Measurements from ENCODE around the gene RUNX2. TPM values are rescaled to one million over a fixed set of nuclear protein-coding genes. Genes with fewer than 3 reads are reported as not detected.
A peak's percentile ranks its signal among the peaks of the same experiment; 100 is the strongest.

The RUNX2 gene
- polyA plus RNA-seq, 4 donors, result 2.5 to 2.9 (median 2.8) TPM

DNA sequence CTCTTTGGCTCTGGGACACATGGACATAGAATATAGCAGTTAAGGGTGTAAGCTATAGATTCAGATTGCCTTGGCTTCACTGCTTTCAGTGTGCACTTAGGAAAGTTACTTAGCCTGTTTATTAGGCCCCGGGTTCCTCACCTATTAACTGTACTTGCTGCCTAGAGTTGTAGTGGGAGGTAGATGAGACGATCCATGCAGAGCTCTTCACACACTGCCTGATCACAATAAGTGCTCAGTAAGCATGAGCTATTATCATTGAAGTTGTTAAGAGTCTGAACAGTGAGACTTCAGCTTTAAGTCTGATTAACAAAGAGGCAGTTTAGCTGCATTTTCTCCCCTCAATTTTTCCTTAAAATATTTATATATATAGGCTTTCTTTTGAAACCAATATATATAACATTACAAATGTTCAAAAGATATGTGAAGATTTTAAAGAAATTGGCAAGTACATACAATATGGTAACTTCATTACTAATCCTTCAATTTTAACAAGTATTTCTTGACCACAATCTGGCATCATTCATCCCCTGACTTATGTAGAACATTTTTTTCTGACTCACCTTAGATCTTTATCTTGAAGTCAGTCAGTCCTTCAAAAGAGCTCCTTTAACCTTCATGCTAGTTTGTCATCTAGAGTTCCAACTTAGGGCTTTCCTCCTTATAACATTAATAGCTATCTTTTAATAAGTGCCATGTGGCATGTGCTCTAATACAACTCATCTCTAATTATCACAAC is 70.1 kb downstream of the RUNX2 start:
- DNase-seq (ENCODE audit: low read depth in 4 of 4, low spot score in 3 of 4), result no peak

DNA sequence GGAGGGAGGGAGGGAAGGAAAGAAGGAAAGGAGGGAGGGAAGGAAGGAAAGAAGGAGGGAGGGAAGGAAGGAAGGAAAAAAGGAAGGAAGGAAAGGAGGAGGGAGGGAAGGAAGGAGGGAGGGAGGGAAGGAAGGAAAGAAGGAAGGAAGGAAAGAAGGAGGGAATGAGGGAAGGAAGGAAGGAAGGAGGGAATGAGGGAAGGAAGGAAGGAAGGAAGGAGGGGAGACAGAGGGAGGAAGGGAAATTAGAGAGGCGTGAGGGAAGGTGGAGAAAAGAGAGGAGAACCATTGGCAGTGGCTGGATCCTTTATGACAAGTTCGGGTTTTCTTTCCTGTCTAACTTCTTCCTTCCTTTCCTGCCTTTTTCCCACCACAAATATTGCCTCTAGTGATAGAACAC is 71.9 kb downstream of the RUNX2 start:
- no peak for DNase-seq (ENCODE audit: low read depth in 4 of 4, low spot score in 3 of 4)

- no peak for DNase-seq (ENCODE audit: low read depth in 4 of 4, low spot score in 3 of 4)
Observed at GRCh38 chr6:45411959-45412358, 83.8 kb downstream of the RUNX2 start.

- DNase-seq (ENCODE audit: low read depth in 4 of 4, low spot score in 3 of 4), result no peak
Observed at GRCh38 chr6:45415315-45415714, 87.2 kb downstream of the RUNX2 start.

GRCh38 chr6:45415788-45416518 is 87.8 kb downstream of the RUNX2 start:
- DNase-seq (ENCODE audit: low read depth in 4 of 4, low spot score in 3 of 4), result no peak

DNA sequence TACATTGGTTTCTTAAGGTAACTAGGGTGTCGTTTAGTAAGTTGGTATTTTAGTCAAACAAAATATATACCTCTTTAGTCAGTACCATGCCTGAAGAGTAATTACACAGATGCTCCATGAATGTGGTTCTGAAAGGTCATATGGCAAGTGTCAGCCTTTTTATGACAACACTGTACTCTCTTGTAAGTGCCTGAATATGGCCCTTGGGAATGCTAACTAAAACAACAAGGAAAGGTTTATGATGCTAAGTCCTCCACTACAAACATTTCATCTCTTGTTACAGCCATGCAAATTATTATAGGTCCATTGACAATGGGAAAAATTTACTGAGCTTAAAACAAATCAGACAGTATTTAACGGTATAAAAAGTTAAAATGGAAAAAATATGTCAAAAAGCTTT is 88.6 kb downstream of the RUNX2 start:
- DNase-seq (ENCODE audit: low read depth in 4 of 4, low spot score in 3 of 4), result no peak

- no peak for DNase-seq (ENCODE audit: low read depth in 4 of 4, low spot score in 3 of 4)
Observed at GRCh38 chr6:45417436-45417835, 89.3 kb downstream of the RUNX2 start.

DNA sequence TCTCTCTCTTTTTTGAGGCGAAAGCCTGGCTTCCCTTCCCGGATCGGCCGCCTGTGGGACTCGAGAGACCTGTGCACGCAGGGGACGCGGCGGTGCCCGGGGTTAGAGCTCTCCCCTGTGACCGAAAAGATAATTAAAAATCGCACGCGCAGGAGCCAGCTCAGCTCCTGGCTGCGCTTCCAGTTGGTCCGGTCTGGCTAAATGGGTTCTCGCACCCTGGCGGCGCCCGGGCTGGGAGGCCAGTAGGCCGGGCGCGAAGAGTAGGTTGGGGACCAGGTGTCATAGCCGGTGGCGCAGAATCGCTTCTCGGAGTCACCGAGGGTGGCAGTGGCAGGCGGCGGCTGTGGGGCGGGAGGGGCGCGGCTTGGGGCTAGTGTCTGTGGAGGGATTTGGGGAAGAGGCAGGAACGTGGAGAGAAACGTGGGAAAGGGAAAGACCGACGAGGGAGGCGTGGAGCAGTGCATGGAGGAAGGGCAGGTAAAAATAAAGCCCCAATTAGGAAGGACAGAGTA is 91.5 kb downstream of the RUNX2 start:
- DNase-seq (ENCODE audit: low read depth in 4 of 4, low spot score in 3 of 4), result peak in 1 of 4 donors; percentile 49

DNA sequence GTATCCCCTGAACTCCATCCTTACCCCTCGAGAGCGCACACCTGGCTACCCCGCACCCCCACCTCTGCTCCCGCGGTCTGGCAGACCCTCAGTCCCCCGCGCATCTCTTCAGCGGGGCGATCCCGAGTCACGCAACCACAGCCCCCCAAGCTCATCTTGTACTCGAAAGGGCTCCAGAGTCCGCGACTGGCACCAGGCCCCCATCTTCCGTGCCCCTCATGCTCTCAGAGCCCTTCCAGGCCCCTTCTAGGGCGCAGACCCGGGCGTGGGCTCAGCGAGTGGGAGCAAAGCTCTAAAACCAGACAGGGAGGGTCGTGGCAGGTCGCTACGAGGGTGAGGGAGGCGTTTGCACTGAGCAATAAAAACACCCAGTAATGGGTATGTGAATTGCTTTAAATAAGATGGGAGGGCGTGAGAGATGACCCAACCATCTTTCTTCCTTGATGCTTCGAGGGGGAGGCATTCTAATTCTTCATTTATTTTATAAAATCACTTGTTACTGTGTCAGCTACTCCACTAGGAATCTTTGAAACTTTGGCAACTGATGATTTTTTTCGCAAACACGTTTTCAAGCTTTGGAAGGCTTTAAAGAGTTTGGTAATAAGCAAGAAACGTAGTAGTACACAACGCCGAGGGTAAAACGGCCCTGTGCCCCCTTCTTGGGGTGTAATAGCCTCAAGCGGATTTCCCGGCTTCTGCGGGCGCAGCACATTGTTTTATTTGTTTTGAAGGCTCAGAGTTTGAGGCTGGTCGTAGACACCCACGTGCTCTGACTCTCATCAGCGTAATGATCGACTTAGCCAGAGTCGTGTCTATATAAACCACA is 92.2 kb downstream of the RUNX2 start:
- DNase-seq (ENCODE audit: low read depth in 4 of 4, low spot score in 3 of 4), result no peak

- no peak for DNase-seq (ENCODE audit: low read depth in 4 of 4, low spot score in 3 of 4)
Observed at GRCh38 chr6:45420909-45421708, 93.0 kb downstream of the RUNX2 start.

DNA sequence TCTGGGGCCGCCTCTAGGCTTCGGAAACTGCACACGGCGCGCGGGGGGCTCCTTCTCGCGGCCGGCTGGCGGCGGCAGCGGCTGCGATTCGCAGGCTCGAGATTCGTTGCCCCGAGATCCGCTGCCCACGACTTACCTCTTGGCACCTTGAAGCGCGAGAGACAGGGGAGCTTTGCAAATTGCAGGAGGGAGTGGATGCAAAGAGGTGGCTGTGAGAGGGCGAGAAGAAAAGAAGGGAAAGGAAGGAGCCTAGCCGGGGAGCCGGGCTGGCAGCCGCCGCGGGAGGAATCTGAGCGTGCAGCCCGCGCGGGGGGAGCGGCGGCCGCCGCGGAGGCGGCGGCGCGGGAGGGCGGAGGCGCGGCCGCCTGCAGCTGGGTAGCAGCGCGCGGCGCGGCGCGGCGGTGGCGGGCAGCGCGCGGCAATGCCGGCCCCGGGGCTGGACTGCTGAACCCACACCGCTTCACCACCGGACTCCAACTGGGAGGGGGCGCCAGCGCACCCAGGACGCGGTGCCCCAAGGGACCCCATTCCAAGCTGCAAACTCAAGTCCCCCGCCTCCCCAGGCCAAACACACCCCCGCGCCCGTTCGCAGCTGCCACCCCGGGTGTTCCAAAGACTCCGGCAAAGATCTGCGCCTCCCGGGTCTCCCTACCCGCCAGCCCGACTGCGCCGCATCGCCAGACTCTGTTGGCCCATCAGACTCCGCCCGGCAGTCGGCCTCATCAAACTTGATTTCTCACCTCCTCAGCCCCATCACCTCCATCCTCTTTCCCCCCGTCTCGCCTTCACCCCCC is 93.8 kb downstream of the RUNX2 start:
- DNase-seq (ENCODE audit: low read depth in 4 of 4, low spot score in 3 of 4), result peak in 1 of 4 donors; percentile 47

DNA sequence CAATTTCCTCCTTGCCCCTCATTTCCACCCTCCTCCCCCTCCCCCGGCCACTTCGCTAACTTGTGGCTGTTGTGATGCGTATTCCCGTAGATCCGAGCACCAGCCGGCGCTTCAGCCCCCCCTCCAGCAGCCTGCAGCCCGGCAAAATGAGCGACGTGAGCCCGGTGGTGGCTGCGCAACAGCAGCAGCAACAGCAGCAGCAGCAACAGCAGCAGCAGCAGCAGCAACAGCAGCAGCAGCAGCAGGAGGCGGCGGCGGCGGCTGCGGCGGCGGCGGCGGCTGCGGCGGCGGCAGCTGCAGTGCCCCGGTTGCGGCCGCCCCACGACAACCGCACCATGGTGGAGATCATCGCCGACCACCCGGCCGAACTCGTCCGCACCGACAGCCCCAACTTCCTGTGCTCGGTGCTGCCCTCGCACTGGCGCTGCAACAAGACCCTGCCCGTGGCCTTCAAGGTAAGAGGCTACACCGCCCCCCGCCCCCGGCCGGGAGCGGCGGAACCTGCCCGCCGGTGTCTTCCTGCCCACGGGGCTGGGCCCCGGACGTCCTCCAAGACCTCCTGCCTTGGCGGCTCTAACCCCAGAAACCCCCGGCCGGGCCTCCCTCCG is 94.5 kb downstream of the RUNX2 start:
- no peak for DNase-seq (ENCODE audit: low read depth in 4 of 4, low spot score in 3 of 4)

DNA sequence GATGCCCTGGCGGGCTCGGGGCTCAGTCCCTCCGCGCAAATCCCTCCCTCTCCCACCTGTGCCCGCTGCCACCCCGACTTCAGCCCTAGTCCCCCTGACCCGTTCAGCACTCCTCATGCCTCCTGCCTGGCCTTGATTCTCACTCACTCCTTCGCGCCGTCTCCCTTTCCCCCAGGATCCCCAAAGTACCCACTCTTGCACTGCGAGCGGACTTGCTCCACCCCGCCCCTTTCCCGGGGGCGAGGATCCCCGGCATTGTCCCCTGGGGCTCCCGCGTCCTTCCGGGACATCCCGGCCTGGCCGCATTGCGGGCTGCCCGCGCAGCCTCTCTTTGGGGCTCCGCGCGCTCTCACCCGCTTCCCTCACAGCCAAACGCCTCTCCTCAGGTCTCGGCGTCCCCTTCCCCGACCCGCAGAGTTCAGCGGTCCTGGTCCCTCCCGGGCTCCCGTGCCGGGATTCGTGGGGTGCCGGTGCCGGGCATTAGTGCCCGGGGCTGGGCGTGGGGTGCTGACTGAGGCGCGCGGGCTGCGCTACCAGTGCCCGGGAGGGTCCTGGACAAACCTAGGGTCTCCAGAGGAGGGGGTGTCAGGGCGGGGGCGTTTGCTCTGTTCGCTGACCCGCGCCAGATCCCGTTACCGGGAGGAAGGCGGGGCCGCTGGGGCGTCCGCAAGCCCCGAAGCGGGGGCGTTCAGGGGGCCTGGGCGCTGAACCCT is 95.1 kb downstream of the RUNX2 start:
- DNase-seq (ENCODE audit: low read depth in 4 of 4, low spot score in 3 of 4), result no peak

- DNase-seq (ENCODE audit: low read depth in 4 of 4, low spot score in 3 of 4), result no peak
Observed at GRCh38 chr6:45423824-45424450, 95.8 kb downstream of the RUNX2 start.

DNA sequence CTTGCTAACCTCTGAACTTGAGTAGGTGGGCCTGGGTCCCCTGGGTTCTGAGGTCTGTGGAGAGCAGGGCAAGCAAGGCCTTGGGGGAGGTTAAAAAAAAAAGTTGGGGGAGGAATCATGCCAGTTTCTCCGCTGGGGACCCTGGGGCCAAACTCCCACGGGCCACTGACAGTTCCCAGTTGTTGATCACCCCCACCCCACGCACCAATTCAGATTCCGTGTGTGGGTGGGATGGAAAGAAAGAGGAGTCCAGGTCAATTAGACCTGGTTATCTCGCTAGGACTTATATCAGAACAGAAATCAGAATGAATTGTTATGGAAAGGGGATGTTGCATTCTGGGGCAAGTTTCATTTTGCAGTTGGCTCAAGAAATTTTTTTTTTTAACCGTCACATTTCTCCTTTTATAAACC is 96.3 kb downstream of the RUNX2 start:
- no peak for DNase-seq (ENCODE audit: low read depth in 4 of 4, low spot score in 3 of 4)

DNA sequence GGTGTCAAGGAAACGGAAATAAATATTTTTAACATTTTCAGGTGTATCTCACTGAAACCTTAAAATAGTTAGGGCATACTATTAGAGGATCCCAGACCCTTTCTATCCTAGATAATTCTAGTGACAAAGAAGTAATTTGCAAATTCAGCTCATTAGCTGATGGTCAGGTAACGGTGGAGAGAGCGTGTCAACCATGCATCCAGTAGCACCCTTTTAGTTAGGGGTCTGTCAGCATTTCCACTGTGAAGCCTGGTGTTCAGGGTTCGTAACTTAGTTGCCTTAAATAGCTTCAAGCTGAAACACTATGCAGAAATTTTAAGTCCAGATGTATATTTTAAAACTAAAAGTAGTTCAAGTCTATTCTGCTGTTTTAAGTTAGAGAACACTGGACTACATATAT is 98.1 kb downstream of the RUNX2 start:
- no peak for DNase-seq (ENCODE audit: low read depth in 4 of 4, low spot score in 3 of 4)

DNA sequence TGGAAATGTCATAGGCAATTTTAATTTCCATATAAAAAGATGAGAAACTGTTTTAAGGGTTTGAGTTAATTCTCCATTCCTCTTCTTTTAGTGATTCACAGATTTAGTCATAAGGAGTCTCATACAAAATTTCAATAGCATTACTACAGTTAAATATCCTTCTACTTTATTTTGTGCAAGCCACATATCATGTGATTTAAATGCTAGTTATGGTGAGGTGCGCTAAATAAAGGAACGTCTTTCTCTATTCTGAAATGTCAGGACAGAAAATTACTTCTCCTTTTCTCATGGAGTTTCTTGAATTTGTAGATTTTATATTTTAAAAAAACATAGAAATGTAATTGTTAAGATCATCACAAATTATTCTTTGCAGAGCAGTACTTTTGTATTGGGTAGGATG is 99.6 kb downstream of the RUNX2 start:
- no peak for DNase-seq (ENCODE audit: low read depth in 4 of 4, low spot score in 3 of 4)

DNA sequence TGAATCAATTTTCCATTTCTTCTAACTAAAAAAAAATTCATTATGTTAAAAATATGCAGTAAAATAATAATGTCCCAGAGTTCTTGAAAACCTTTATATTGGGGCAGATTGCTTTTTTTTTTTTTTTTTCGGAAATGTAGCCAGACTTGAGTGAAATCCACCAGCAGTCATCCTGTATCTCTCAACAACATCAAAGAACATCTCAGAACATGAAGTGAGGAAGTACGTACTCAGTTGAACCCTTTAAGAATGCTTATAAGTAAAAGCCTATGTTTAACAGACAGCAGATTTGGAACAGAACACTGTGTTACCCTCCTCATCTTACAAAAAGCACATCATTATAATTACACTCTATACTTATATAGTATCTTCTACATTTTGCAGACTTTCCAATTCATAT is 100.6 kb downstream of the RUNX2 start:
- no peak for DNase-seq (ENCODE audit: low read depth in 4 of 4, low spot score in 3 of 4)

All from right renal pelvis (tissue), 4 donors.